Natural killer cell (primary cell): ENCODE data around the gene GNAT3. TPM values are rescaled to one million over a fixed set of nuclear protein-coding genes. Genes with fewer than 3 reads are reported as not detected.

ENCODE experiments used
- ATAC-seq, 3 donors: fragments of 150-1000 bp in 2 of 3; fragments of 200-7000 bp in 1 of 3; cut with Tn5 transposase; 1 replicate in 1 of 3; 2 replicates in 2 of 3; pipeline ENCODE4 v1.10.0; 2021; ENCODE audit warnings: mild to moderate bottlenecking in 2 of 3, moderate library complexity in 2 of 3
- DNase-seq, 2 donors: peaks; one replicate each; pipeline versions ENCODE4 v3.0.0 to v3.0.0-alpha.2; 2013 to 2021; ENCODE audit warnings: mixed read lengths in 1 of 2
- H3K27ac ChIP-seq: one replicate; pipeline ENCODE4 v1.5.1; 2013; ENCODE audit warnings: mild to moderate bottlenecking, low read length
- H3K27me3 ChIP-seq: one replicate; pipeline ENCODE4 v1.6.1; 2013; ENCODE audit warnings: low read length; ENCODE audit not compliant: control insufficient read depth, insufficient read depth
- H3K36me3 ChIP-seq: one replicate; pipeline ENCODE4 v1.6.1; 2013; ENCODE audit warnings: low read length; ENCODE audit not compliant: control insufficient read depth, insufficient read depth
- H3K4me1 ChIP-seq: one replicate; pipeline ENCODE4 v1.6.1; 2013; ENCODE audit warnings: low read length; ENCODE audit not compliant: control insufficient read depth, insufficient read depth
- H3K4me3 ChIP-seq: one replicate; pipeline ENCODE4 v1.5.1; 2013; ENCODE audit warnings: low read length
- H3K9me3 ChIP-seq: one replicate; pipeline ENCODE4 v1.6.1; 2013; ENCODE audit warnings: low read length; ENCODE audit not compliant: control insufficient read depth, insufficient read depth
- H3K27ac Mint-ChIP-seq, 2 donors: one replicate each; pipeline ENCODE4 v1.8.0; 2022; ENCODE audit warnings: mild to moderate bottlenecking in 2 of 2, mixed read lengths in 2 of 2, moderate library complexity in 1 of 2
- H3K27me3 Mint-ChIP-seq, 2 donors: one replicate each; pipeline ENCODE4 v1.8.0; 2022; ENCODE audit warnings: low read depth in 2 of 2, mixed read lengths in 2 of 2
- H3K36me3 Mint-ChIP-seq: one replicate; pipeline ENCODE4 v1.8.0; 2022; ENCODE audit warnings: mixed read lengths
- H3K4me1 Mint-ChIP-seq, 2 donors: one replicate each; pipeline ENCODE4 v1.8.0; 2022; ENCODE audit warnings: mixed read lengths in 2 of 2
- H3K4me3 Mint-ChIP-seq: one replicate; pipeline ENCODE4 v1.8.0; 2022; ENCODE audit warnings: mild to moderate bottlenecking, moderate library complexity, mixed read lengths
- H3K9me3 Mint-ChIP-seq, 2 donors: one replicate each; pipeline ENCODE4 v1.8.0; 2022; ENCODE audit warnings: mixed read lengths in 2 of 2
- WGBS: methylation state at CpG from one replicate; pipeline ENCODE4 v1.1.7; 2013; ENCODE audit warnings: missing lambda C conversion rate; ENCODE audit not compliant: insufficient coverage; 5-methylcytosine and 5-hydroxymethylcytosine counted together
- intact Hi-C: fragments of 100-400 bp; cut with micrococcal nuclease; formaldehyde crosslinking; loops from one replicate; pipeline ENCODE4 v1.14.2; 2022
- total RNA-seq, 4 donors: library from RNA; stranded (reverse); fragments of 120-200 nt in 1 of 4; gene quantifications; one replicate each; pipeline versions ENCODE4 v1.2.3 to v1.2.4, GENCODE V29; 2013 to 2022
- TF ChIP-seq, protein P1 (sequence below): fragments of 200-600 bp; IDR thresholded peaks from one replicate; pipeline ENCODE4 v1.8.0; 2022; ENCODE audit warnings: antibody characterized with exemption

Gene GNAT3
- total RNA-seq, 3 donors from 2014 or later (not counting 1 experiment from before 2014, with no cell fraction given) = not detected

DNA sequence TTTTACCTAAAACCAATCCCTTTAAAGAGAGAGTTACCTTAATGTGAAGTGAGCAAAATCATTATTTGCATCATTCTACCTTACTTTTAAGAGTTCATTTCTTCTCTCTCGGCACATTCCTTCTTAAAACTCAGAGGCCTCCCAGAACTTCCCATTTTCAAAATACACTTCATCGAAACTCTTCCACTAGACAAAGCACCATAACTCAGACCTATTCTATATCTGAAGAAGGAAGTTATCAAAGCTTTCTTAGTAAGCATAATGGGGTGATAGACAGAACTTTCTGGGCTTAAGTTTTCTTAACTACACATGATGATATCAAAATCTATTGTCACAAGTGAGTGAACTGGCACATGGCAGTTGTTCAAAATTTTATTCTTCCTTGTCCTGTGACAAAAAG is 24.6 kb upstream of the GNAT3 start:
- Histone ChIP-seq H3K9me3 (peaks cover 5% of the 10 kb centered on the region), H3K4me1 (peaks cover 5% of the 10 kb centered on the region), H3K4me3 (no peak overlapping the region), H3K27me3 (no peaks in the 10 kb centered on the region), H3K36me3 (no peaks in the 10 kb centered on the region), H3K27ac (no peak overlapping the region)
- Mint-ChIP-seq H3K36me3 (no peaks in the 10 kb centered on the region), H3K9me3 (peaks cover 7 to 8% of the 10 kb centered on the region in 2 donors), H3K4me1 (no peaks in the 10 kb centered on the region), H3K27me3 (no peaks in the 10 kb centered on the region), H3K4me3 (no peak overlapping the region), H3K27ac (no peak overlapping the region)
- DNase-seq (no peak), ATAC-seq (no peak)
- intact Hi-C loops = no loop called here
- TF ChIP-seq, protein P1, sequence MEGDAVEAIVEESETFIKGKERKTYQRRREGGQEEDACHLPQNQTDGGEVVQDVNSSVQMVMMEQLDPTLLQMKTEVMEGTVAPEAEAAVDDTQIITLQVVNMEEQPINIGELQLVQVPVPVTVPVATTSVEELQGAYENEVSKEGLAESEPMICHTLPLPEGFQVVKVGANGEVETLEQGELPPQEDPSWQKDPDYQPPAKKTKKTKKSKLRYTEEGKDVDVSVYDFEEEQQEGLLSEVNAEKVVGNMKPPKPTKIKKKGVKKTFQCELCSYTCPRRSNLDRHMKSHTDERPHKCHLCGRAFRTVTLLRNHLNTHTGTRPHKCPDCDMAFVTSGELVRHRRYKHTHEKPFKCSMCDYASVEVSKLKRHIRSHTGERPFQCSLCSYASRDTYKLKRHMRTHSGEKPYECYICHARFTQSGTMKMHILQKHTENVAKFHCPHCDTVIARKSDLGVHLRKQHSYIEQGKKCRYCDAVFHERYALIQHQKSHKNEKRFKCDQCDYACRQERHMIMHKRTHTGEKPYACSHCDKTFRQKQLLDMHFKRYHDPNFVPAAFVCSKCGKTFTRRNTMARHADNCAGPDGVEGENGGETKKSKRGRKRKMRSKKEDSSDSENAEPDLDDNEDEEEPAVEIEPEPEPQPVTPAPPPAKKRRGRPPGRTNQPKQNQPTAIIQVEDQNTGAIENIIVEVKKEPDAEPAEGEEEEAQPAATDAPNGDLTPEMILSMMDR = no peak
- WGBS = 92% methylated on average over 1 of the region's 2 CpGs

- DNase-seq (no peak), ATAC-seq (no peak)
- no peak overlapping the region for H3K4me3 Mint-ChIP-seq
- intact Hi-C loops = no loop called here
- H3K4me3 ChIP-seq = no peak overlapping the region
- no peaks in the 10 kb centered on the region for H3K36me3 Mint-ChIP-seq
- H3K27ac Mint-ChIP-seq = no peak overlapping the region
- H3K36me3 ChIP-seq = no peaks in the 10 kb centered on the region
- TF ChIP-seq, protein P1 = no peak
- WGBS = 70% methylated on average over 1 of the region's 1 CpG
- H3K9me3 Mint-ChIP-seq = peaks cover 10 to 11% of the 10 kb centered on the region in 2 donors
- peaks cover 5% of the 10 kb centered on the region for H3K9me3 ChIP-seq
- no peaks in the 10 kb centered on the region for H3K27me3 ChIP-seq
- H3K27me3 Mint-ChIP-seq = no peaks in the 10 kb centered on the region
- peaks cover 5% of the 10 kb centered on the region for H3K4me1 ChIP-seq
- no peak overlapping the region for H3K27ac ChIP-seq
- no peaks in the 10 kb centered on the region for H3K4me1 Mint-ChIP-seq
Observed at GRCh38 chr7:80533287-80533686, 21.4 kb upstream of the GNAT3 start.

DNA sequence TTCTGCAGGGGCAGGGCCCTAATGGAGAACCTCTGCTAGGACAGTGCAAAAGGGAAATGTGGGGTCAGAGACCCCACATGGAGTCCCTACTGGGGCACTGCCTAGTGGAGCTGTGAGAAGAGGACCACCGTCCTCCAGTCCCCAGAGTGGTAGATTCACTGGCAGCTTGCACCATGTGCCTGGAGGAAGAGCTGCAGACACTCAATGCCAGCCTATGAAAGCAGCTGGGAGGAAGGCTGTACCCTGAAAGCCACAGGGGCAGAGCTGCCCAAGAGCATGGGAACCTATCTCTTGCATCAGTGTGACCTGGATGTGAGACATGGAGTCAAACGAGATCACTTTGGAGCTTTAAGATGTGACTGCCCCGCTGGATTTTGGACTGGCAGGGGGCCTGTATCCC is 20.3 kb upstream of the GNAT3 start:
- no peak overlapping the region for H3K27ac Mint-ChIP-seq
- 84% methylated on average over 3 of the region's 3 CpGs for WGBS
- Histone ChIP-seq H3K27ac (no peak overlapping the region), H3K36me3 (no peaks in the 10 kb centered on the region), H3K4me3 (no peak overlapping the region), H3K4me1 (peaks cover 5% of the 10 kb centered on the region), H3K27me3 (no peaks in the 10 kb centered on the region), H3K9me3 (peaks cover 3% of the 10 kb centered on the region)
- DNase-seq (no peak), ATAC-seq (no peak)
- no peak overlapping the region for H3K4me3 Mint-ChIP-seq
- H3K9me3 Mint-ChIP-seq = peaks cover 13 to 14% of the 10 kb centered on the region in 2 donors
- H3K4me1 Mint-ChIP-seq = no peaks in the 10 kb centered on the region
- intact Hi-C loops = no loop called here
- H3K27me3 Mint-ChIP-seq = no peaks in the 10 kb centered on the region
- TF ChIP-seq, protein P1 = no peak
- no peaks in the 10 kb centered on the region for H3K36me3 Mint-ChIP-seq

- Mint-ChIP-seq H3K4me3 (no peak overlapping the region), H3K36me3 (peaks cover 3% of the 10 kb centered on the region), H3K27me3 (no peaks in the 10 kb centered on the region), H3K4me1 (no peaks in the 10 kb centered on the region), H3K9me3 (peaks cover 14 to 18% of the 10 kb centered on the region in 2 donors), H3K27ac (no peak overlapping the region)
- DNase-seq = no peak
- H3K27ac ChIP-seq = no peak overlapping the region
- WGBS = 94% methylated on average over 1 of the region's 1 CpG
- no peaks in the 10 kb centered on the region for H3K27me3 ChIP-seq
- no peaks in the 10 kb centered on the region for H3K4me1 ChIP-seq
- ATAC-seq = no peak
- intact Hi-C loops = no loop called here
- no peak overlapping the region for H3K4me3 ChIP-seq
- no peaks in the 10 kb centered on the region for H3K36me3 ChIP-seq
- no peaks in the 10 kb centered on the region for H3K9me3 ChIP-seq
- TF ChIP-seq, protein P1 = no peak
Observed at GRCh38 chr7:80530136-80530535, 18.3 kb upstream of the GNAT3 start.
